ENCODE results near the gene CLN3.

DNA sequence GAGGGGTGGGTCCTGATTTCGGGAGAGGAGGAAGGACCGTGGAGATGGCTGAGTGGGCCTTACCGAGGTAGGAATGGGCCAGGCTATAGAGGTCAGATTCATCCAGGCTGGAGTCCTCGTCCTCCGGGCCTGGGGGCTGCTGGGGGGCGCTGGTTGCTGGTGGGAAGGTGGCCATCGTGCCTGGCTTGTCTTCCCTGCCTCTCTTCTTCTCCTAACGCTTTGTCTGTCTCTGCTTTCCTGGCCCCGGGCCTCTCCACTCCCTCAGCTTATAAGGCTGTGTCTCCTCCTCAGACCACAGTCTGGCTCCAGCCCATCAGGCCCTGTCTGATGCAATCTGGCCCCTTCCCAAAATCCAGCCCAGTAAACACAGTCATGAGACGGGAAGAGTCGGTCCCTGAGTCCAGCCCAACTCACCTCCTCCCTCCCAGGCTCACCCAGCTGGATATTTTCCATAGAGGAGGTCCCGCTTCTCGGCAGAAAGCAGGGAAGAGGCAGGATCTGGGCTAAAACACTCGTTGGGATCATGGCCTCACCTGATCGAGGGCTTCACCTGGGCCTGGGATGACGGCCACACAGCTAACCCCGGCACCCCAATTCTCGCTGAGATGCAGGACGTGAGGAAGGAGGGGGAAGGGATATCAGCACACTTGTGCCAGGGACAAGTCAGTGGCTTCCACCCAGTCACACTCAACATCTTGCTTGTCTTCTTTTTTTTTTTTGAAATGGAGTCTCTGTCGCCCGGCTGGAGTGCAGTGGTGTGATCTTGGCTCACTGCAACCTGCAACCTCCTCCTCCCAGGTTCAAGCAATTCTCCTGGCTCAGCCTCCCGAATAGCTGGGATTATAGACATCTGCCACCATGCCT is 47.1 kb upstream of the CLN3 start, which contains the start of gene NUPR1:
- TF ChIP-seq, protein P1, sequence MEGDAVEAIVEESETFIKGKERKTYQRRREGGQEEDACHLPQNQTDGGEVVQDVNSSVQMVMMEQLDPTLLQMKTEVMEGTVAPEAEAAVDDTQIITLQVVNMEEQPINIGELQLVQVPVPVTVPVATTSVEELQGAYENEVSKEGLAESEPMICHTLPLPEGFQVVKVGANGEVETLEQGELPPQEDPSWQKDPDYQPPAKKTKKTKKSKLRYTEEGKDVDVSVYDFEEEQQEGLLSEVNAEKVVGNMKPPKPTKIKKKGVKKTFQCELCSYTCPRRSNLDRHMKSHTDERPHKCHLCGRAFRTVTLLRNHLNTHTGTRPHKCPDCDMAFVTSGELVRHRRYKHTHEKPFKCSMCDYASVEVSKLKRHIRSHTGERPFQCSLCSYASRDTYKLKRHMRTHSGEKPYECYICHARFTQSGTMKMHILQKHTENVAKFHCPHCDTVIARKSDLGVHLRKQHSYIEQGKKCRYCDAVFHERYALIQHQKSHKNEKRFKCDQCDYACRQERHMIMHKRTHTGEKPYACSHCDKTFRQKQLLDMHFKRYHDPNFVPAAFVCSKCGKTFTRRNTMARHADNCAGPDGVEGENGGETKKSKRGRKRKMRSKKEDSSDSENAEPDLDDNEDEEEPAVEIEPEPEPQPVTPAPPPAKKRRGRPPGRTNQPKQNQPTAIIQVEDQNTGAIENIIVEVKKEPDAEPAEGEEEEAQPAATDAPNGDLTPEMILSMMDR (IDR thresholded peaks at IDR 0.05; ENCODE audit: poor library complexity, severe bottlenecking), result no peak
- TF ChIP-seq RAD21 (conservative IDR thresholded peaks at IDR 0.05) (no peak), MXI1 (conservative IDR thresholded peaks at IDR 0.05; ENCODE audit: poor library complexity, severe bottlenecking) (no peak), EZH2 (IDR thresholded peaks at IDR 0.05; ENCODE audit: borderline replicate concordance, insufficient read depth, low read length, poor library complexity, severe bottlenecking) (no peak)
